22Rv1 (cell line): ENCODE measurements around the gene WWTR1.

Experiments
- ZFX ChIP-seq: fragments of 450-650 bp; IDR thresholded peaks from 2 replicates; pipeline ENCODE4 v1.6.1; 2017; ENCODE audit warnings: antibody characterized with exemption, borderline replicate concordance
- TF ChIP-seq, protein P1 (sequence below): fragments of 450-650 bp; IDR thresholded peaks from 2 replicates; pipeline ENCODE4 v1.5.1; 2017; ENCODE audit warnings: mild to moderate bottlenecking

DNA sequence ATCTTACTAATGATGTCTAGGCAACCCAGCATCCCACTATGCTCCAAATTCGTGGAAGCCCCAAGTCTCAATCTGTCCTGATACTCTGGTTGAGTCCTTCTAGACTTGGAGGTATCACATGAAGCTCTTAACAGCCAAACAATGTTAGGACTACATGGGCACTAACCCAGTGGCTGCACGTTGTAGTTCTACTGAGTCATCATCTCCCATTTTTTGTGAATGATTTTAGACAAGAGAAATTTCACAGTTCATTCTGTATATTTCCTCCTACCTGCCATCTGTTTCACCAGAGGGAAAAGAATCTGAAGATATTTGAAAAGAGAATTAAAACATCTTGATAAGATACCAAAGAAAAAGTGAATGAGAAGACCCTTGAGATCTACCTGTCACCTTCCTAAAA is 9.8 kb upstream of the WWTR1 start:
- TF ChIP-seq, protein P1, sequence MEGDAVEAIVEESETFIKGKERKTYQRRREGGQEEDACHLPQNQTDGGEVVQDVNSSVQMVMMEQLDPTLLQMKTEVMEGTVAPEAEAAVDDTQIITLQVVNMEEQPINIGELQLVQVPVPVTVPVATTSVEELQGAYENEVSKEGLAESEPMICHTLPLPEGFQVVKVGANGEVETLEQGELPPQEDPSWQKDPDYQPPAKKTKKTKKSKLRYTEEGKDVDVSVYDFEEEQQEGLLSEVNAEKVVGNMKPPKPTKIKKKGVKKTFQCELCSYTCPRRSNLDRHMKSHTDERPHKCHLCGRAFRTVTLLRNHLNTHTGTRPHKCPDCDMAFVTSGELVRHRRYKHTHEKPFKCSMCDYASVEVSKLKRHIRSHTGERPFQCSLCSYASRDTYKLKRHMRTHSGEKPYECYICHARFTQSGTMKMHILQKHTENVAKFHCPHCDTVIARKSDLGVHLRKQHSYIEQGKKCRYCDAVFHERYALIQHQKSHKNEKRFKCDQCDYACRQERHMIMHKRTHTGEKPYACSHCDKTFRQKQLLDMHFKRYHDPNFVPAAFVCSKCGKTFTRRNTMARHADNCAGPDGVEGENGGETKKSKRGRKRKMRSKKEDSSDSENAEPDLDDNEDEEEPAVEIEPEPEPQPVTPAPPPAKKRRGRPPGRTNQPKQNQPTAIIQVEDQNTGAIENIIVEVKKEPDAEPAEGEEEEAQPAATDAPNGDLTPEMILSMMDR, result no peak
- no peak for TF ChIP-seq ZFX
